IMR-90 (cell line): ENCODE data around the gene ABCA5. TPM values are rescaled to one million over a fixed set of nuclear protein-coding genes. Genes with fewer than 3 reads are reported as not detected.

ENCODE experiments used
- ATAC-seq: fragments of 200-7000 bp; cut with Tn5 transposase; 2 replicates; pipeline ENCODE4 v1.9.1; 2020; ENCODE audit warnings: low read depth, mild to moderate bottlenecking, moderate library complexity
- BruUV-seq: library from RNA; stranded (reverse); fragments of 400-500 nt; replicated peaks from 2 replicates; lab custom pipeline; 2021; lab: Mats Ljungman, UMichigan
- CTCF ChIA-PET: fragments of 300-600 bp; formaldehyde crosslinking; extraction: SDS; loops from one replicate; lab custom pipeline; 2021; ENCODE audit warnings: antibody characterized with exemption; lab: Yijun Ruan, JAX
- POLR2A ChIA-PET: fragments of 300-600 bp; sonication (Branson Sonifier 250); formaldehyde crosslinking; loops from one replicate; lab custom pipeline; 2022; ENCODE audit warnings: antibody characterized with exemption; ENCODE audit not compliant: unreplicated experiment; lab: Charles Lee
- DNase-seq: peaks from one replicate; pipeline ENCODE4 v3.0.0; 2013
- H2AFZ ChIP-seq: replicated peaks from 2 replicates; pipeline ENCODE3; 2013; ENCODE audit warnings: low read length, mild to moderate bottlenecking; ENCODE audit not compliant: poor library complexity
- H2AK5ac ChIP-seq: 2 replicates; pipeline ENCODE4 v1.6.1; 2013; ENCODE audit warnings: low read depth, low read length, inconsistent platforms
- H2AK9ac ChIP-seq: replicated peaks from 2 replicates; pipeline ENCODE3; 2013; ENCODE audit warnings: mild to moderate bottlenecking, low read depth, low read length, moderate library complexity; ENCODE audit not compliant: poor library complexity
- H2BK120ac ChIP-seq: 2 replicates; pipeline ENCODE4 v1.6.1; 2013; ENCODE audit warnings: low read depth, low read length, inconsistent platforms
- H2BK15ac ChIP-seq: 3 replicates; pipeline ENCODE4 v1.6.1; 2013; ENCODE audit warnings: low read depth, low read length, inconsistent platforms
- H2BK20ac ChIP-seq: 2 replicates; pipeline ENCODE4 v1.6.1; 2013; ENCODE audit warnings: low read depth, mild to moderate bottlenecking, inconsistent platforms, low read length, moderate library complexity
- H2BK5ac ChIP-seq: 2 replicates; pipeline ENCODE4 v1.6.1; 2013; ENCODE audit warnings: mild to moderate bottlenecking, low read depth, low read length, inconsistent platforms; ENCODE audit not compliant: poor library complexity, severe bottlenecking
- H3K14ac ChIP-seq: replicated peaks from 2 replicates; pipeline ENCODE4 v1.6.1; 2013; ENCODE audit warnings: low read depth, low read length, inconsistent platforms
- H3K18ac ChIP-seq: 2 replicates; pipeline ENCODE4 v1.6.1; 2013; ENCODE audit warnings: low read depth, low read length, control low read depth
- H3K23ac ChIP-seq: 2 replicates; pipeline ENCODE4 v1.6.1; 2013; ENCODE audit warnings: low read depth, low read length, inconsistent platforms
- H3K27ac ChIP-seq: 2 replicates; pipeline ENCODE4 v1.5.1; 2013; ENCODE audit warnings: mild to moderate bottlenecking, control low read depth, low read length; ENCODE audit not compliant: insufficient read depth
- H3K27me3 ChIP-seq: 2 replicates; pipeline ENCODE4 v1.6.1; 2013; ENCODE audit warnings: low read length; ENCODE audit not compliant: control insufficient read depth, insufficient read depth
- H3K36me3 ChIP-seq: 2 replicates; pipeline ENCODE4 v1.6.1; 2013; ENCODE audit warnings: low read length, mixed read lengths; ENCODE audit not compliant: control insufficient read depth, insufficient read depth
- H3K4ac ChIP-seq: 2 replicates; pipeline ENCODE4 v1.6.1; 2013; ENCODE audit warnings: low read depth, low read length, inconsistent platforms
- H3K4me1 ChIP-seq: 2 replicates; pipeline ENCODE4 v1.6.1; 2013; ENCODE audit warnings: low read length, mixed read lengths; ENCODE audit not compliant: control insufficient read depth, insufficient read depth
- H3K4me2 ChIP-seq: 2 replicates; pipeline ENCODE4 v1.6.1; 2013; ENCODE audit warnings: low read depth, mild to moderate bottlenecking, control low read depth, low read length, moderate library complexity
- H3K4me3 ChIP-seq: 2 replicates; pipeline ENCODE4 v1.5.1; 2013; ENCODE audit warnings: low read depth, mild to moderate bottlenecking, control low read depth, low read length, moderate library complexity; ENCODE audit not compliant: insufficient read depth
- H3K56ac ChIP-seq: 2 replicates; pipeline ENCODE4 v1.6.1; 2013; ENCODE audit warnings: low read length, inconsistent platforms; ENCODE audit not compliant: insufficient read depth; ENCODE audit errors: extremely low read depth
- H3K79me1 ChIP-seq, 2 experiments: 2 replicates each; pipeline ENCODE4 v1.6.1; 2013; ENCODE audit warnings: low read length in 2 of 2, inconsistent platforms in 1 of 2, low read depth in 1 of 2
- H3K9ac ChIP-seq: 2 replicates; pipeline ENCODE4 v1.6.1; 2013; ENCODE audit warnings: low read depth, low read length, control low read depth
- H3K9me1 ChIP-seq: 2 replicates; pipeline ENCODE4 v1.6.1; 2013; ENCODE audit warnings: low read length, inconsistent platforms; ENCODE audit not compliant: insufficient read depth
- H3K9me3 ChIP-seq: 2 replicates; pipeline ENCODE4 v1.6.1; 2013; ENCODE audit warnings: low read length; ENCODE audit not compliant: control insufficient read depth, insufficient read depth
- H4K20me1 ChIP-seq: 2 replicates; pipeline ENCODE4 v1.6.1; 2013; ENCODE audit warnings: low read length, inconsistent platforms; ENCODE audit not compliant: insufficient read depth
- H4K5ac ChIP-seq: 2 replicates; pipeline ENCODE4 v1.6.1; 2013; ENCODE audit warnings: mild to moderate bottlenecking, low read depth, low read length, control low read depth
- H4K8ac ChIP-seq, 2 experiments: 2 replicates each; pipeline ENCODE4 v1.6.1; 2013; ENCODE audit warnings: low read depth in 2 of 2, low read length in 2 of 2, control low read depth in 1 of 2, inconsistent platforms in 1 of 2
- H4K91ac ChIP-seq: 2 replicates; pipeline ENCODE4 v1.6.1; 2013; ENCODE audit warnings: low read depth, low read length, inconsistent platforms; ENCODE audit not compliant: insufficient read depth
- BHLHE40 ChIP-seq: fragments of 150-350 bp; IDR thresholded peaks from 2 replicates; pipeline ENCODE4 v1.6.1; 2016; ENCODE audit warnings: mild to moderate bottlenecking, low read depth, low read length
- CEBPB ChIP-seq: IDR thresholded peaks from 2 replicates; pipeline ENCODE4 v1.6.1; 2012; ENCODE audit warnings: low read depth, low read length, improper control_type of control experiment
- CHD1 ChIP-seq: IDR thresholded peaks from 2 replicates; pipeline ENCODE4 v1.6.1; 2012; ENCODE audit warnings: low read depth, low read length, improper control_type of control experiment
- ELK1 ChIP-seq: fragments of 150-350 bp; IDR thresholded peaks from 2 replicates; pipeline ENCODE4 v1.6.1; 2016; ENCODE audit warnings: low read depth, mild to moderate bottlenecking, low read length, moderate library complexity, borderline replicate concordance
- FOS ChIP-seq: fragments of 150-350 bp; IDR thresholded peaks from 2 replicates; pipeline ENCODE4 v1.6.1; 2016; ENCODE audit warnings: low read depth, low read length
- MAFK ChIP-seq: IDR thresholded peaks from 2 replicates; pipeline ENCODE4 v1.6.1; 2012; ENCODE audit warnings: low read depth, low read length, improper control_type of control experiment
- MAZ ChIP-seq: IDR thresholded peaks from 2 replicates; pipeline ENCODE4 v1.6.1; 2012; ENCODE audit warnings: low read depth, mild to moderate bottlenecking, low read length, improper control_type of control experiment, moderate library complexity, borderline replicate concordance
- MXI1 ChIP-seq: IDR thresholded peaks from 2 replicates; pipeline ENCODE4 v1.6.1; 2012; ENCODE audit warnings: low read depth, mild to moderate bottlenecking, low read length, moderate library complexity, borderline replicate concordance
- NFE2L2 ChIP-seq: fragments of 150-350 bp; IDR thresholded peaks from 2 replicates; pipeline ENCODE4 v1.6.1; 2016; ENCODE audit warnings: low read depth, mild to moderate bottlenecking, low read length
- POLR2A ChIP-seq: IDR thresholded peaks from 2 replicates; pipeline ENCODE4 v1.6.1; 2012; ENCODE audit warnings: mild to moderate bottlenecking, low read depth, low read length
- RAD21 ChIP-seq: IDR thresholded peaks from 2 replicates; pipeline ENCODE4 v1.6.1; 2012; ENCODE audit warnings: low read length, improper control_type of control experiment
- RCOR1 ChIP-seq: IDR thresholded peaks from 2 replicates; pipeline ENCODE4 v1.6.1; 2012; ENCODE audit warnings: mild to moderate bottlenecking, low read length, improper control_type of control experiment; ENCODE audit not compliant: insufficient replicate concordance
- WGBS, 2 experiments: methylation state at CpG; one replicate each; pipeline versions ENCODE4 v1.1.5 to v1.1.7; 2013; ENCODE audit warnings: missing lambda C conversion rate in 2 of 2; ENCODE audit not compliant: insufficient read length in 1 of 2; ENCODE audit errors: extremely low coverage in 2 of 2; 5-methylcytosine and 5-hydroxymethylcytosine counted together
- dilution Hi-C: fragments of 300-500 bp; cut with HindIII; formaldehyde crosslinking; loops from one replicate; pipeline ENCODE4 v1.14.3; 2018; ENCODE audit warnings: low sequenced_read_pairs; ENCODE audit not compliant: unreplicated experiment
- in situ Hi-C: fragments of 300-500 bp; cut with MboI; formaldehyde crosslinking; loops from 3 replicates; pipeline ENCODE4 v1.14.3; 2019; ENCODE audit warnings: low sequenced_read_pairs, inconsistent platforms, mixed read lengths
- intact Hi-C: fragments of 100-400 bp; cut with micrococcal nuclease; formaldehyde crosslinking; loops from 2 replicates; pipeline ENCODE4 v1.10.0; 2022
- polyA plus RNA-seq, 3 experiments: library from polyadenylated mRNA; depleted of rRNA; stranded (reverse); fragments of >200 nt; gene quantifications; 2 replicates each; pipeline ENCODE4 v1.2.3, GENCODE V29; 2012; ENCODE audit warnings: low replicate concordance in 1 of 3
- total RNA-seq: library from RNA; depleted of rRNA; stranded (reverse); fragments of >200 nt; gene quantifications from 2 replicates; pipeline ENCODE4 v1.2.3, GENCODE V29; 2012

The ABCA5 gene
- total and polyA plus RNA-seq, 2 of the 4 experiments (the other 2 are of a cell fraction), result 1.3 to 2.3 TPM

- no peak overlapping the region for H3K14ac ChIP-seq
- dilution Hi-C loops, result no loop called here
- H3K36me3 ChIP-seq, result no peaks in the 10 kb centered on the region
- H3K4me1 ChIP-seq, result no peaks in the 10 kb centered on the region
- POLR2A ChIA-PET, result no interaction called here
- CTCF ChIA-PET, result no interaction called here
- no peaks in the 10 kb centered on the region for H3K9me1 ChIP-seq
- BruUV-seq, result no TSS peak
- no peak for DNase-seq
- H3K79me1 ChIP-seq, result no peaks in the 10 kb centered on the region
- no peak overlapping the region for H3K4me3 ChIP-seq
- H3K9me3 ChIP-seq, result no peaks in the 10 kb centered on the region
- no peak for TF ChIP-seq RCOR1
- no peak for TF ChIP-seq MAFK
- TF ChIP-seq FOS, result no peak
- TF ChIP-seq BHLHE40, result no peak
- no peak for TF ChIP-seq MAZ
- no peak for TF ChIP-seq CHD1
- no peak for TF ChIP-seq POLR2A
- TF ChIP-seq MXI1, result no peak
- TF ChIP-seq RAD21, result no peak
- no peak for TF ChIP-seq NFE2L2
- no peak for TF ChIP-seq ELK1
- no peak for TF ChIP-seq CEBPB
- no peak overlapping the region for H3K4me2 ChIP-seq
- H3K27ac ChIP-seq, result no peak overlapping the region
- H4K20me1 ChIP-seq, result no peaks in the 10 kb centered on the region
- no peak overlapping the region for H3K23ac ChIP-seq
- no peak overlapping the region for H2BK5ac ChIP-seq
- H3K9ac ChIP-seq, result no peak overlapping the region
- no peak overlapping the region for H2BK120ac ChIP-seq
- no peak overlapping the region for H2AFZ ChIP-seq
- intact Hi-C loops, result loop anchor here (10.0 kb wide), 1 partner anchor 1288 kb away; no protein-coding TSS in a partner anchor
- H4K5ac ChIP-seq, result no peak overlapping the region
- in situ Hi-C loops, result no loop called here
- H2BK15ac ChIP-seq, result no peak overlapping the region
- H3K27me3 ChIP-seq, result no peaks in the 10 kb centered on the region
- no peak for ATAC-seq
- no peak overlapping the region for H4K91ac ChIP-seq
- H3K4ac ChIP-seq, result no peak overlapping the region
- no peak overlapping the region for H2AK9ac ChIP-seq
- no peak overlapping the region for H3K18ac ChIP-seq
- no peak overlapping the region for H3K56ac ChIP-seq
- WGBS, 2 experiments, result no CpG with 5 or more reads among the region's 1 CpG
- no peak overlapping the region for H2AK5ac ChIP-seq
- no peak overlapping the region for H4K8ac ChIP-seq
- H2BK20ac ChIP-seq, result no peak overlapping the region
Observed at GRCh38 chr17:69336996-69337395, 10.1 kb upstream of the ABCA5 start.
